IMR-90 (cell line): ENCODE results near the gene MEF2A. TPM values are rescaled to one million over a fixed set of nuclear protein-coding genes. Genes with fewer than 3 reads are reported as not detected.

Experiments
- ATAC-seq: fragments of 200-7000 bp; cut with Tn5 transposase; 2 replicates; pipeline ENCODE4 v1.9.1; 2020; ENCODE audit warnings: low read depth, mild to moderate bottlenecking, moderate library complexity
- BruUV-seq: library from RNA; stranded (reverse); fragments of 400-500 nt; replicated peaks from 2 replicates; lab custom pipeline; 2021; lab: Mats Ljungman, UMichigan
- CTCF ChIA-PET: fragments of 300-600 bp; formaldehyde crosslinking; extraction: SDS; loops from one replicate; lab custom pipeline; 2021; ENCODE audit warnings: antibody characterized with exemption; lab: Yijun Ruan, JAX
- POLR2A ChIA-PET: fragments of 300-600 bp; sonication (Branson Sonifier 250); formaldehyde crosslinking; loops from one replicate; lab custom pipeline; 2022; ENCODE audit warnings: antibody characterized with exemption; ENCODE audit not compliant: unreplicated experiment; lab: Charles Lee
- DNase-seq: peaks from one replicate; pipeline ENCODE4 v3.0.0; 2013
- H2AFZ ChIP-seq: replicated peaks from 2 replicates; pipeline ENCODE3; 2013; ENCODE audit warnings: low read length, mild to moderate bottlenecking; ENCODE audit not compliant: poor library complexity
- H2AK5ac ChIP-seq: 2 replicates; pipeline ENCODE4 v1.6.1; 2013; ENCODE audit warnings: low read depth, low read length, inconsistent platforms
- H2AK9ac ChIP-seq: replicated peaks from 2 replicates; pipeline ENCODE3; 2013; ENCODE audit warnings: mild to moderate bottlenecking, low read depth, low read length, moderate library complexity; ENCODE audit not compliant: poor library complexity
- H2BK120ac ChIP-seq: 2 replicates; pipeline ENCODE4 v1.6.1; 2013; ENCODE audit warnings: low read depth, low read length, inconsistent platforms
- H2BK15ac ChIP-seq: 3 replicates; pipeline ENCODE4 v1.6.1; 2013; ENCODE audit warnings: low read depth, low read length, inconsistent platforms
- H2BK20ac ChIP-seq: 2 replicates; pipeline ENCODE4 v1.6.1; 2013; ENCODE audit warnings: low read depth, mild to moderate bottlenecking, inconsistent platforms, low read length, moderate library complexity
- H2BK5ac ChIP-seq: 2 replicates; pipeline ENCODE4 v1.6.1; 2013; ENCODE audit warnings: mild to moderate bottlenecking, low read depth, low read length, inconsistent platforms; ENCODE audit not compliant: poor library complexity, severe bottlenecking
- H3K14ac ChIP-seq: replicated peaks from 2 replicates; pipeline ENCODE4 v1.6.1; 2013; ENCODE audit warnings: low read depth, low read length, inconsistent platforms
- H3K18ac ChIP-seq: 2 replicates; pipeline ENCODE4 v1.6.1; 2013; ENCODE audit warnings: low read depth, low read length, control low read depth
- H3K23ac ChIP-seq: 2 replicates; pipeline ENCODE4 v1.6.1; 2013; ENCODE audit warnings: low read depth, low read length, inconsistent platforms
- H3K27ac ChIP-seq: 2 replicates; pipeline ENCODE4 v1.5.1; 2013; ENCODE audit warnings: mild to moderate bottlenecking, control low read depth, low read length; ENCODE audit not compliant: insufficient read depth
- H3K27me3 ChIP-seq: 2 replicates; pipeline ENCODE4 v1.6.1; 2013; ENCODE audit warnings: low read length; ENCODE audit not compliant: control insufficient read depth, insufficient read depth
- H3K36me3 ChIP-seq: 2 replicates; pipeline ENCODE4 v1.6.1; 2013; ENCODE audit warnings: low read length, mixed read lengths; ENCODE audit not compliant: control insufficient read depth, insufficient read depth
- H3K4ac ChIP-seq: 2 replicates; pipeline ENCODE4 v1.6.1; 2013; ENCODE audit warnings: low read depth, low read length, inconsistent platforms
- H3K4me1 ChIP-seq: 2 replicates; pipeline ENCODE4 v1.6.1; 2013; ENCODE audit warnings: low read length, mixed read lengths; ENCODE audit not compliant: control insufficient read depth, insufficient read depth
- H3K4me2 ChIP-seq: 2 replicates; pipeline ENCODE4 v1.6.1; 2013; ENCODE audit warnings: low read depth, mild to moderate bottlenecking, control low read depth, low read length, moderate library complexity
- H3K4me3 ChIP-seq: 2 replicates; pipeline ENCODE4 v1.5.1; 2013; ENCODE audit warnings: low read depth, mild to moderate bottlenecking, control low read depth, low read length, moderate library complexity; ENCODE audit not compliant: insufficient read depth
- H3K56ac ChIP-seq: 2 replicates; pipeline ENCODE4 v1.6.1; 2013; ENCODE audit warnings: low read length, inconsistent platforms; ENCODE audit not compliant: insufficient read depth; ENCODE audit errors: extremely low read depth
- H3K79me1 ChIP-seq, 2 experiments: 2 replicates each; pipeline ENCODE4 v1.6.1; 2013; ENCODE audit warnings: low read length in 2 of 2, inconsistent platforms in 1 of 2, low read depth in 1 of 2
- H3K9ac ChIP-seq: 2 replicates; pipeline ENCODE4 v1.6.1; 2013; ENCODE audit warnings: low read depth, low read length, control low read depth
- H3K9me1 ChIP-seq: 2 replicates; pipeline ENCODE4 v1.6.1; 2013; ENCODE audit warnings: low read length, inconsistent platforms; ENCODE audit not compliant: insufficient read depth
- H3K9me3 ChIP-seq: 2 replicates; pipeline ENCODE4 v1.6.1; 2013; ENCODE audit warnings: low read length; ENCODE audit not compliant: control insufficient read depth, insufficient read depth
- H4K20me1 ChIP-seq: 2 replicates; pipeline ENCODE4 v1.6.1; 2013; ENCODE audit warnings: low read length, inconsistent platforms; ENCODE audit not compliant: insufficient read depth
- H4K5ac ChIP-seq: 2 replicates; pipeline ENCODE4 v1.6.1; 2013; ENCODE audit warnings: mild to moderate bottlenecking, low read depth, low read length, control low read depth
- H4K8ac ChIP-seq, 2 experiments: 2 replicates each; pipeline ENCODE4 v1.6.1; 2013; ENCODE audit warnings: low read depth in 2 of 2, low read length in 2 of 2, control low read depth in 1 of 2, inconsistent platforms in 1 of 2
- H4K91ac ChIP-seq: 2 replicates; pipeline ENCODE4 v1.6.1; 2013; ENCODE audit warnings: low read depth, low read length, inconsistent platforms; ENCODE audit not compliant: insufficient read depth
- BHLHE40 ChIP-seq: fragments of 150-350 bp; IDR thresholded peaks from 2 replicates; pipeline ENCODE4 v1.6.1; 2016; ENCODE audit warnings: mild to moderate bottlenecking, low read depth, low read length
- CEBPB ChIP-seq: IDR thresholded peaks from 2 replicates; pipeline ENCODE4 v1.6.1; 2012; ENCODE audit warnings: low read depth, low read length, improper control_type of control experiment
- ELK1 ChIP-seq: fragments of 150-350 bp; IDR thresholded peaks from 2 replicates; pipeline ENCODE4 v1.6.1; 2016; ENCODE audit warnings: low read depth, mild to moderate bottlenecking, low read length, moderate library complexity, borderline replicate concordance
- FOS ChIP-seq: fragments of 150-350 bp; IDR thresholded peaks from 2 replicates; pipeline ENCODE4 v1.6.1; 2016; ENCODE audit warnings: low read depth, low read length
- MAFK ChIP-seq: IDR thresholded peaks from 2 replicates; pipeline ENCODE4 v1.6.1; 2012; ENCODE audit warnings: low read depth, low read length, improper control_type of control experiment
- MAZ ChIP-seq: IDR thresholded peaks from 2 replicates; pipeline ENCODE4 v1.6.1; 2012; ENCODE audit warnings: low read depth, mild to moderate bottlenecking, low read length, improper control_type of control experiment, moderate library complexity, borderline replicate concordance
- MXI1 ChIP-seq: IDR thresholded peaks from 2 replicates; pipeline ENCODE4 v1.6.1; 2012; ENCODE audit warnings: low read depth, mild to moderate bottlenecking, low read length, moderate library complexity, borderline replicate concordance
- NFE2L2 ChIP-seq: fragments of 150-350 bp; IDR thresholded peaks from 2 replicates; pipeline ENCODE4 v1.6.1; 2016; ENCODE audit warnings: low read depth, mild to moderate bottlenecking, low read length
- POLR2A ChIP-seq: IDR thresholded peaks from 2 replicates; pipeline ENCODE4 v1.6.1; 2012; ENCODE audit warnings: mild to moderate bottlenecking, low read depth, low read length
- RAD21 ChIP-seq: IDR thresholded peaks from 2 replicates; pipeline ENCODE4 v1.6.1; 2012; ENCODE audit warnings: low read length, improper control_type of control experiment
- RCOR1 ChIP-seq: IDR thresholded peaks from 2 replicates; pipeline ENCODE4 v1.6.1; 2012; ENCODE audit warnings: mild to moderate bottlenecking, low read length, improper control_type of control experiment; ENCODE audit not compliant: insufficient replicate concordance
- RFX5 ChIP-seq: IDR thresholded peaks from 2 replicates; pipeline ENCODE4 v1.8.0; 2012; ENCODE audit warnings: low read depth, mild to moderate bottlenecking, low read length, moderate library complexity
- SMC3 ChIP-seq: fragments of 150-350 bp; IDR thresholded peaks from 2 replicates; pipeline ENCODE4 v1.6.1; 2016; ENCODE audit warnings: low read depth, mild to moderate bottlenecking, antibody characterized with exemption, low read length, moderate library complexity
- USF2 ChIP-seq: fragments of 150-350 bp; IDR thresholded peaks from 2 replicates; pipeline ENCODE4 v1.6.1; 2017; ENCODE audit warnings: mild to moderate bottlenecking, antibody characterized with exemption, low read length, low read depth
- dilution Hi-C: fragments of 300-500 bp; cut with HindIII; formaldehyde crosslinking; loops from one replicate; pipeline ENCODE4 v1.14.3; 2018; ENCODE audit warnings: low sequenced_read_pairs; ENCODE audit not compliant: unreplicated experiment
- in situ Hi-C: fragments of 300-500 bp; cut with MboI; formaldehyde crosslinking; loops from 3 replicates; pipeline ENCODE4 v1.14.3; 2019; ENCODE audit warnings: low sequenced_read_pairs, inconsistent platforms, mixed read lengths
- intact Hi-C: fragments of 100-400 bp; cut with micrococcal nuclease; formaldehyde crosslinking; loops from 2 replicates; pipeline ENCODE4 v1.10.0; 2022
- polyA plus RNA-seq, 3 experiments: library from polyadenylated mRNA; depleted of rRNA; stranded (reverse); fragments of >200 nt; gene quantifications; 2 replicates each; pipeline ENCODE4 v1.2.3, GENCODE V29; 2012; ENCODE audit warnings: low replicate concordance in 1 of 3
- total RNA-seq: library from RNA; depleted of rRNA; stranded (reverse); fragments of >200 nt; gene quantifications from 2 replicates; pipeline ENCODE4 v1.2.3, GENCODE V29; 2012
- TF ChIP-seq, protein P1 (sequence below): conservative IDR thresholded peaks from 2 replicates; pipeline ENCODE4 v1.5.1; 2012; ENCODE audit warnings: mild to moderate bottlenecking, low read depth, low read length, improper control_type of control experiment

The MEF2A gene
- total and polyA plus RNA-seq, 2 of the 4 experiments (the other 2 are of a cell fraction) = 16.1 to 16.7 TPM

- Histone ChIP-seq H3K36me3 (0 out of 2 replicates have a peak, but pooled peaks cover 1% of the 10 kb centered on the region), H3K9me3 (no peaks in the 10 kb centered on the region), H2AK5ac (no peak overlapping the region), H3K18ac (no peak overlapping the region), H4K8ac (no peak overlapping the region), H3K23ac (no peak overlapping the region), H3K56ac (no peak overlapping the region), H3K4me1 (peaks cover 5% of the 10 kb centered on the region), H3K27me3 (no peaks in the 10 kb centered on the region), H3K9me1 (peaks cover 8% of the 10 kb centered on the region; the same call in 1 of the 2 replicates), H2AFZ (no peak overlapping the region), H4K20me1 (peaks cover 12% of the 10 kb centered on the region), H2BK120ac (no peak overlapping the region), H4K91ac (no peak overlapping the region), H3K9ac (no peak overlapping the region), H4K5ac (no peak overlapping the region), H3K4me2 (no peak overlapping the region), H2BK5ac (no peak overlapping the region), H3K79me1 (peaks cover 12 to 51% of the 10 kb centered on the region in 2 experiments), H2BK15ac (no peak overlapping the region), H3K4me3 (no peak overlapping the region), H3K27ac (no peak overlapping the region), H2BK20ac (no peak overlapping the region), H3K14ac (no peak overlapping the region), H3K4ac (no peak overlapping the region), H2AK9ac (no peak overlapping the region)
- dilution Hi-C loops = no loop called here
- TF ChIP-seq USF2 = no peak
- TF ChIP-seq SMC3 = no peak
- TF ChIP-seq BHLHE40 = no peak
- TF ChIP-seq CEBPB = no peak
- TF ChIP-seq MAFK = no peak
- TF ChIP-seq MAZ = no peak
- TF ChIP-seq RCOR1 = no peak
- TF ChIP-seq ELK1 = no peak
- TF ChIP-seq FOS = no peak
- TF ChIP-seq RAD21 = no peak
- no peak for TF ChIP-seq POLR2A
- TF ChIP-seq RFX5 = no peak
- TF ChIP-seq MXI1 = no peak
- TF ChIP-seq, protein P1, sequence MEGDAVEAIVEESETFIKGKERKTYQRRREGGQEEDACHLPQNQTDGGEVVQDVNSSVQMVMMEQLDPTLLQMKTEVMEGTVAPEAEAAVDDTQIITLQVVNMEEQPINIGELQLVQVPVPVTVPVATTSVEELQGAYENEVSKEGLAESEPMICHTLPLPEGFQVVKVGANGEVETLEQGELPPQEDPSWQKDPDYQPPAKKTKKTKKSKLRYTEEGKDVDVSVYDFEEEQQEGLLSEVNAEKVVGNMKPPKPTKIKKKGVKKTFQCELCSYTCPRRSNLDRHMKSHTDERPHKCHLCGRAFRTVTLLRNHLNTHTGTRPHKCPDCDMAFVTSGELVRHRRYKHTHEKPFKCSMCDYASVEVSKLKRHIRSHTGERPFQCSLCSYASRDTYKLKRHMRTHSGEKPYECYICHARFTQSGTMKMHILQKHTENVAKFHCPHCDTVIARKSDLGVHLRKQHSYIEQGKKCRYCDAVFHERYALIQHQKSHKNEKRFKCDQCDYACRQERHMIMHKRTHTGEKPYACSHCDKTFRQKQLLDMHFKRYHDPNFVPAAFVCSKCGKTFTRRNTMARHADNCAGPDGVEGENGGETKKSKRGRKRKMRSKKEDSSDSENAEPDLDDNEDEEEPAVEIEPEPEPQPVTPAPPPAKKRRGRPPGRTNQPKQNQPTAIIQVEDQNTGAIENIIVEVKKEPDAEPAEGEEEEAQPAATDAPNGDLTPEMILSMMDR = no peak
- TF ChIP-seq NFE2L2 = no peak
- intact Hi-C loops = no loop called here
- BruUV-seq = no TSS peak
- in situ Hi-C loops = no loop called here
- ChIA-PET CTCF (no interaction called here), POLR2A (no interaction called here)
- no peak for DNase-seq
- no peak for ATAC-seq
Measured at GRCh38 chr15:99621767-99622166, 56.0 kb downstream of the MEF2A start.
